Activated T-helper 9 cell treated with anti-CD3 and anti-CD28 coated beads, Interleukin-2, amount 50 U/mL, for 16 hours (primary cell): Measurements from ENCODE around the gene NAA50.

Experiments
- DNase-seq: peaks from one replicate; pipeline ENCODE4 v3.0.0-alpha.2; 2020; ENCODE audit warnings: low read depth

Gene NAA50

DNA sequence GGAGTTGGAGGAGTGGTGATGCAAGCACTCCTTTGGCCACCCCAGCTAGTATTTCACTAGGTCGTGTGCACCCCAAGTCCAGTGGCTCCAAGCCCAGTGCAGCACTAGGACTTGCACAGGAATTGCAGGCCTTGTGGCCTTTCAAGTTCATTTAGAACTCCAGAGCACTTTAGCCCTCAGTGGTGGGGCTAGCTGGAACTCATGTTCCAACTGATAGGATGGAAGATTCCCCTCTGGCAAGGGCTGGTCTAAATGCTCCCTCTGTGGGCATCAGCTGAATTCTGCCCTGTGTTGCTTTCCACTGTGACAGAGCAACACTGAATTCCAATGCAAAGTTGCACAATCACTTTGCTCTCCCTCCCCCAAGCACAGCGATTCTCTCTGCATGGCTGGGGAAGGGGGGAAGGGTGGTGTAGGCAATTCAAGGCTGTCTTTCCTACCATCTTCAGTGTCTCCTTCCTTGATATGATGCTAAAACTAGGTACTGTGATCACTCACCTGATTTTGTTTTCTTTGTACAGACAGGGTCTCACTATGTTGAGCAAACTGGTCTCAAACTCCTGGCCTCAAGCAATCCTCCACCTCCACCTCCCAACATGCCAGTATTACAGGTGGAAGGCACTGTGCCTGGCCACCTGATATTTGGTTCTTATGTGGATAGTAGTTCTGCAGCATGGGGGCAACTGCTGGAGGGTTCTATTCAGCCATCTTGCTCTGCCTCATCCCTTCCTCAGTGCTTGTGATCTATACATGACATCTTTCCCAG lies 59.9 kb downstream of the NAA50 start:
- no peak for DNase-seq

DNA sequence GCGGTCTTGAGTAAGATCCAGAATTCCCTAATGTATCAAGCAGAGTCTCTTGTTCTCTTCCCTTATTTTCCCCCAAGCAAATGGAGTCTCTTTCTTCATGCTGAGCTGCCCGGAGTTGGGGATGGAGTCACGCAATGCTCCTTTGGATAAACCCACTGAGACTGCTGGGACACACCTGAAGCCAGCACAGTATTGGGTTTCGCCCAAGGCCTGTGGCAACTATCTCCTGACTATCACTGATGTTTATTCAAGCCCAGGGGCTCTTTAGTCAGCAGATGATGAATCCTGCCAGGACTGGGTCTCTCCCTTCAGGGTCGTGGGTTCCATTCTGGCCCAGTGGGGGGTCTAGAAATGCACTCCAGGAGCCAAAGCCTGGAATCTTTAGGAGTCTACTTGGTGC lies 60.9 kb downstream of the NAA50 start:
- DNase-seq = no peak

DNA sequence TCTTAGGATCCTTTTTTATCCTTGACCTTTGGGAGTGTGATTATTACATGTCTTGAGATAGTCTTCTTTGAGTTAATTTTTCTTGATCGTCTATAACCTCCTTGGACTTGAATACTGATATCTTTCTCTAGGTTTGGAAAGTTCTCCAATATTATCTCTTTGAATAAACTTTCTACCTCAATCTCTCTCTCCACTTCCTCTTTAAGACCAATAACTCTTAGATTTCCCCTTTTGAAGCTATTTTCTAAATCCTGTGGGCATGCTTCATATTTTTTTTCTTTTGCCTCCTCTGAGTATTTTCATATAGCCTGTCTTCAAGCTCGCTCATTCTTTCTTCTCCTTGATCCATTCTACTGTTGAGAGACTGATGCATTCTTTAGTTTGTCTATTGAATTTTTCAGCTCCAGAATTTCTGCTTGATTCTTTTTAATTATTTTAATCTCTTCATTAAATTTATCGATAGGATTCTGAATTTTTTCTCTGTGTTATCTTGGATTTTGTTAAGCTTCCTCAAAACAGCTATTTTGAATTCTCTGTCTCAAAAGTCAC lies 61.7 kb downstream of the NAA50 start:
- no peak for DNase-seq

GRCh38 chr3:113678773-113679172 lies 67.3 kb downstream of the NAA50 start:
- DNase-seq = no peak

- no peak for DNase-seq
Measured at GRCh38 chr3:113677737-113678136, 68.3 kb downstream of the NAA50 start.

- no peak for DNase-seq
Measured at GRCh38 chr3:113676261-113676660, 69.8 kb downstream of the NAA50 start.

- no peak for DNase-seq
Measured at GRCh38 chr3:113673593-113673992, 72.5 kb downstream of the NAA50 start.

DNA sequence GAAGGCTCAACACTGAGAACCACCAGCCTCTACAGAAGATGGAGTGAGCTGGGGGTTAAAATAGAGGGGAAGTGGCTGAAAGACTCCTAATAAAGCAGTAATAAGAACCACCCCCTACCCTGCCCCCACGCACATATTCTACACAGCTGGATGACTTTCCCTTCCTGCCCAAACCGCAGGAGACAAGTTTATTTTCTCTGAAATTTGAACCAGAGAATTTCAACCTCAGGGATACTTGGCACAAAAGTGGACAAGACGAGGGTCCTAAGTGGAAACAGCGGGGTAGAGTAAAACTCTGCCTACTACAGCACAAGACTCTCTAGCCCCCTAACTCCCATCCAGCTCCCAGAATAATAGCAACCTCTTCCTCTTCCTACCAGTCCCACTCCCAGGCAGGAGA lies 78.0 kb downstream of the NAA50 start:
- no peak for DNase-seq
